SK-N-SH (cell line): ENCODE measurements around the gene B4GALNT1. TPM values are rescaled to one million over a fixed set of nuclear protein-coding genes. Genes with fewer than 3 reads are reported as not detected.

Source experiments
- CTCF ChIA-PET: fragments of 300-600, 350-600 bp; formaldehyde crosslinking; extraction: SDS; loops from one replicate; lab custom pipeline; 2021; lab: Yijun Ruan, JAX
- POLR2A ChIA-PET: fragments of 350-600 bp; sonication (Branson Sonifier 250); formaldehyde crosslinking; extraction: SDS; loops from one replicate; lab custom pipeline; 2020; ENCODE audit warnings: antibody characterized with exemption, inconsistent platforms; lab: Yijun Ruan, JAX
- DNase-seq: peaks from one replicate; pipeline ENCODE4 v3.0.0; 2012
- H2AFZ ChIP-seq: fragments of 200-600 bp; sonication (generic); 2 replicates; pipeline ENCODE4 v1.8.1; 2016; ENCODE audit warnings: antibody characterized with exemption, mild to moderate bottlenecking, low read depth
- H3F3A ChIP-seq: fragments of 200-600 bp; sonication (generic); replicated peaks from 2 replicates; pipeline ENCODE3; 2016; ENCODE audit warnings: antibody characterized with exemption, mild to moderate bottlenecking; ENCODE audit not compliant: insufficient read depth
- H3K27ac ChIP-seq, 2 experiments: fragments of 200-500 bp in 1 of 2; fragments of 200-600 bp in 1 of 2; sonication (Bioruptor generic) in 1 of 2; sonication (generic), shearing (Covaris generic) in 1 of 2; 2 replicates each; pipeline versions ENCODE4 v1.5.1 to v1.6.1; 2014 to 2016; ENCODE audit warnings: low read depth in 2 of 2, inconsistent platforms in 1 of 2, low read length in 1 of 2, mild to moderate bottlenecking in 1 of 2, mixed read lengths in 1 of 2
- H3K27me3 ChIP-seq: fragments of 200-600 bp; sonication (generic), shearing (Covaris generic); 2 replicates; pipeline ENCODE4 v1.6.1; 2016; ENCODE audit warnings: mixed run types; ENCODE audit not compliant: insufficient read depth
- H3K36me3 ChIP-seq, 2 experiments: fragments of 200-500 bp in 1 of 2; fragments of 200-600 bp in 1 of 2; sonication (Bioruptor generic) in 1 of 2; sonication (generic) in 1 of 2; replicated peaks in 1 of 2; 2 replicates each; pipeline versions ENCODE3 to v1.5.1; 2014 to 2016; ENCODE audit warnings: low read length in 1 of 2, mild to moderate bottlenecking in 1 of 2; ENCODE audit not compliant: insufficient read depth in 2 of 2, control insufficient read depth in 1 of 2
- H3K4me1 ChIP-seq, 2 experiments: fragments of 200-500 bp in 1 of 2; fragments of 200-600 bp in 1 of 2; sonication (Bioruptor generic) in 1 of 2; sonication (generic), shearing (Covaris generic) in 1 of 2; 2 replicates each; pipeline versions ENCODE4 v1.5.1 to v1.6.1; 2014 to 2016; ENCODE audit warnings: low read depth in 1 of 2, low read length in 1 of 2, mixed run types in 1 of 2; ENCODE audit not compliant: insufficient read depth in 2 of 2, control insufficient read depth in 1 of 2
- H3K4me2 ChIP-seq: fragments of 200-600 bp; sonication (generic), shearing (Covaris generic); 2 replicates; pipeline ENCODE4 v1.6.1; 2017; ENCODE audit warnings: mixed run types
- H3K4me3 ChIP-seq, 2 experiments: fragments of 200-500 bp in 1 of 2; fragments of 200-600 bp in 1 of 2; sonication (Bioruptor generic) in 1 of 2; sonication (generic), shearing (Covaris generic) in 1 of 2; 2 replicates each; pipeline versions ENCODE4 v1.5.1 to v1.8.1; 2014 to 2016; ENCODE audit warnings: low read depth in 2 of 2, inconsistent platforms in 1 of 2, low read length in 1 of 2, mild to moderate bottlenecking in 1 of 2, mixed read lengths in 1 of 2, moderate library complexity in 1 of 2
- H3K79me2 ChIP-seq: fragments of 200-600 bp; sonication (generic); 2 replicates; pipeline ENCODE4 v1.8.1; 2017; ENCODE audit warnings: mild to moderate bottlenecking; ENCODE audit not compliant: insufficient read depth
- H3K9ac ChIP-seq: fragments of 200-600 bp; sonication (generic); 2 replicates; pipeline ENCODE4 v1.6.1; 2017; ENCODE audit warnings: mixed run types
- H3K9me2 ChIP-seq: fragments of 200-600 bp; sonication (generic); 2 replicates; pipeline ENCODE4 v1.6.1; 2017; ENCODE audit warnings: mixed run types
- H3K9me3 ChIP-seq: fragments of 200-600 bp; sonication (generic); 2 replicates; pipeline ENCODE4 v1.6.1; 2017; ENCODE audit warnings: mixed run types, mild to moderate bottlenecking, moderate library complexity
- H4K20me1 ChIP-seq: fragments of 200-600 bp; sonication (generic); 2 replicates; pipeline ENCODE4 v1.6.1; 2017; ENCODE audit warnings: mild to moderate bottlenecking, mixed run types; ENCODE audit not compliant: insufficient read depth
- EP300 ChIP-seq, 2 experiments: IDR thresholded peaks; 2 replicates each; pipeline versions ENCODE4 v1.4.0 to v1.6.1; 2012; ENCODE audit warnings: borderline replicate concordance in 1 of 2, low read depth in 1 of 2, low read length in 1 of 2
- EZH2phosphoT487 ChIP-seq: fragments of 200-600 bp; sonication (generic); IDR thresholded peaks from 2 replicates; pipeline ENCODE4 v1.6.1; 2017; ENCODE audit warnings: low read depth, mixed run types, mild to moderate bottlenecking, antibody characterized with exemption, moderate library complexity, borderline replicate concordance
- FOSL2 ChIP-seq: IDR thresholded peaks from 2 replicates; pipeline ENCODE4 v1.4.0; 2012; ENCODE audit warnings: low read depth, mild to moderate bottlenecking, moderate library complexity, borderline replicate concordance
- FOXM1 ChIP-seq: IDR thresholded peaks from 2 replicates; pipeline ENCODE4 v1.4.0; 2012; ENCODE audit warnings: low read depth, mild to moderate bottlenecking
- MXI1 ChIP-seq: IDR thresholded peaks from 2 replicates; pipeline ENCODE4 v1.6.1; 2012; ENCODE audit warnings: mild to moderate bottlenecking, low read depth, low read length, improper control_type of control experiment
- NFIC ChIP-seq: IDR thresholded peaks from 2 replicates; pipeline ENCODE4 v1.4.0; 2012; ENCODE audit warnings: borderline replicate concordance
- NRF1 ChIP-seq: IDR thresholded peaks from 2 replicates; pipeline ENCODE4 v1.6.1; 2012; ENCODE audit warnings: low read depth, mild to moderate bottlenecking, low read length
- PBX3 ChIP-seq: IDR thresholded peaks from 2 replicates; pipeline ENCODE4; 2012
- RCOR1 ChIP-seq: fragments of 150-350 bp; IDR thresholded peaks from 2 replicates; pipeline ENCODE4 v1.6.1; 2017; ENCODE audit warnings: antibody characterized with exemption, low read length
- SIN3A ChIP-seq: IDR thresholded peaks from 2 replicates; pipeline ENCODE4 v1.6.1; 2012; ENCODE audit warnings: low read depth, mild to moderate bottlenecking, low read length, moderate library complexity, borderline replicate concordance
- SMC3 ChIP-seq: IDR thresholded peaks from 2 replicates; pipeline ENCODE4 v1.6.1; 2012; ENCODE audit warnings: low read depth, low read length, improper control_type of control experiment
- TCF12 ChIP-seq: IDR thresholded peaks from 2 replicates; pipeline ENCODE4 v1.4.0; 2012
- USF1 ChIP-seq: IDR thresholded peaks from 2 replicates; pipeline ENCODE4 v1.4.0; 2012; ENCODE audit warnings: low read depth, borderline replicate concordance
- USF2 ChIP-seq: fragments of 150-350 bp; IDR thresholded peaks from 2 replicates; pipeline ENCODE4 v1.6.1; 2017; ENCODE audit warnings: antibody characterized with exemption, low read length, low read depth, borderline replicate concordance
- WGBS: methylation state at CpG from one replicate; pipeline ENCODE4 v1.1.6; 2017; ENCODE audit warnings: low lambda C conversion rate; 5-methylcytosine and 5-hydroxymethylcytosine counted together
- polyA plus RNA-seq, 3 experiments: library from polyadenylated mRNA; depleted of rRNA; stranded (reverse); fragments of >200 nt; gene quantifications; 2 replicates each; pipeline ENCODE4 v1.2.3, GENCODE V29; 2012

The B4GALNT1 gene
- polyA plus RNA-seq, 1 of the 3 experiments (the other 2 are of a cell fraction) = 5.3 TPM

GRCh38 chr12:57626111-57626920, 6.7 kb downstream of the B4GALNT1 start:
- no peak overlapping the region for H3K4me2 ChIP-seq
- CTCF ChIA-PET = interaction anchor here (1.3 to 11.0 kb wide), 2 partner anchors 44 to 109 kb away, joined by 4 to 298 read pairs; no protein-coding TSS in a partner anchor
- H3K36me3 ChIP-seq = peaks cover 0 to 2% of the 10 kb centered on the region in 2 experiments

More at GRCh38 chr12:57626111-57626920, 6.7 kb downstream of the B4GALNT1 start:
- Histone ChIP-seq H3K9ac (no peak overlapping the region), H3K79me2 (no peaks in the 10 kb centered on the region), H3K4me1 (peaks cover 0 to 7% of the 10 kb centered on the region in 2 experiments; a peak in 1 of 4 replicates), H3K27me3 (no peaks in the 10 kb centered on the region), H3K27ac (no peak overlapping the region), H4K20me1 (no peaks in the 10 kb centered on the region), H3K9me3 (no peaks in the 10 kb centered on the region), H3K4me3 (no peak overlapping the region), H2AFZ (no peak overlapping the region), H3F3A (no peaks in the 10 kb centered on the region), H3K9me2 (no peaks in the 10 kb centered on the region)
- POLR2A ChIA-PET = interaction anchor here (0.7 kb wide), 1 partner anchor 14 kb away, joined by 3 read pairs; no protein-coding TSS in a partner anchor
- 84% methylated on average over 4 of the region's 13 CpGs for WGBS
- TF ChIP-seq SMC3 (no peak), USF1 (no peak), USF2 (no peak), EZH2phosphoT487 (no peak), RCOR1 (no peak), TCF12 (no peak), EP300 (IDR thresholded peaks at IDR 0.05; ENCODE audit: borderline replicate concordance in 1 of 2, low read depth in 1 of 2, low read length in 1 of 2) (no peak), SIN3A (no peak), NRF1 (no peak), MXI1 (no peak), PBX3 (no peak), FOSL2 (no peak), FOXM1 (no peak), NFIC (no peak)
- no peak for DNase-seq
